HUDEP-2 (cell line): Measurements from ENCODE around the gene NBEA.
"Not testable (repeated sequence)": the region's sequence is repeated elsewhere in the genome, so short reads cannot be mapped to it uniquely, and the experiment has no call there.

Source experiments
- DNase-seq, 76 experiments: peaks; one replicate each; lab custom pipeline; 2025; ENCODE audit not compliant: unreplicated experiment in 76 of 76; lab: John Stamatoyannopoulos, UW

The NBEA gene

GRCh38 chr13:34951528-34951927 lies 9.5 kb downstream of the NBEA start:
- no peak for DNase-seq

- no peak for DNase-seq
These were observed 17.4 kb downstream of the NBEA start for GRCh38 chr13:34959489-34959888.

GRCh38 chr13:34964558-34964957 lies 22.5 kb downstream of the NBEA start:
- no peak for DNase-seq

GRCh38 chr13:34967851-34968562 lies 25.9 kb downstream of the NBEA start:
- DNase-seq: no peak

GRCh38 chr13:34969539-34969938 lies 27.5 kb downstream of the NBEA start:
- DNase-seq: not testable (repeated sequence)

GRCh38 chr13:34970961-34971360 lies 28.9 kb downstream of the NBEA start:
- no peak for DNase-seq

- no peak for DNase-seq
These were observed 29.4 kb downstream of the NBEA start for GRCh38 chr13:34971473-34971872.

- not testable (repeated sequence) for DNase-seq
These were observed 43.1 kb downstream of the NBEA start for GRCh38 chr13:34985199-34985598.

- no peak for DNase-seq
These were observed 46.3 kb downstream of the NBEA start for GRCh38 chr13:34988330-34988791.

GRCh38 chr13:34990399-34991214 lies 48.5 kb downstream of the NBEA start:
- no peak for DNase-seq

- DNase-seq: no peak
These were observed 51.4 kb downstream of the NBEA start for GRCh38 chr13:34993470-34993869.

GRCh38 chr13:35003734-35004133 lies 61.7 kb downstream of the NBEA start:
- not testable (repeated sequence) for DNase-seq

GRCh38 chr13:35005051-35005450 lies 63.0 kb downstream of the NBEA start:
- no peak for DNase-seq

- DNase-seq: no peak
These were observed 72.6 kb downstream of the NBEA start for GRCh38 chr13:35014606-35015213.

- no peak for DNase-seq
These were observed 74.5 kb downstream of the NBEA start for GRCh38 chr13:35016362-35017112.

- DNase-seq: no peak
These were observed 83.2 kb downstream of the NBEA start for GRCh38 chr13:35025314-35025713.

- no peak for DNase-seq
These were observed 86.3 kb downstream of the NBEA start for GRCh38 chr13:35028338-35028867.

- DNase-seq: no peak
These were observed 96.9 kb downstream of the NBEA start for GRCh38 chr13:35039012-35039411.

- no peak for DNase-seq
These were observed 104.5 kb downstream of the NBEA start for GRCh38 chr13:35046587-35046986.

GRCh38 chr13:35055705-35056104 lies 113.6 kb downstream of the NBEA start:
- no peak for DNase-seq

- DNase-seq: no peak
These were observed 115.8 kb downstream of the NBEA start for GRCh38 chr13:35057858-35058257.
